NCI-H510A treated with DMSO at 0.1 percent for 48 hours (cell line): ENCODE results near the gene FAF2.

Experiments
- DNase-seq: peaks from one replicate; lab custom pipeline; 2025; lab: John Stamatoyannopoulos, UW

Gene FAF2

GRCh38 chr5:176501333-176501732 is 53.1 kb downstream of the FAF2 start:
- DNase-seq = no peak

DNA sequence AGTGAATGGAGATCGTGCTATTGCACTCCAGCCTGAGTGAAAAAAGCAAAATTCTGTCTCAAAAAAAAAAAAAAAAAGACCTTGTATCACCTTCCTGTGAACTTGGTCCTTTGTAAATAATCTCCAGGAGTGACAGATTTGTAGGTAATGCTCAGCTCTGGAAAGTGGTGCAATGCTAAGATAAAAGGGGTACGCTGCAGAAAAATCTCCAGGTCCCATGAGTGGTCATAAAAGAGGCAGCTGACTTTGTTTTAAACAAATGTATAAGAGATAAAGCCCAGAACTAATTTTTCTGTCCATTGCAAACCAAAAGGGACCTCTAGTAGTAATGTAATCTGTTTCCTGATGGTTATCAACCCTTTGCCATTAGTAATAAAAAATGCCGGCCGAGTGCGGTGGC is 55.3 kb downstream of the FAF2 start:
- DNase-seq = no peak

DNA sequence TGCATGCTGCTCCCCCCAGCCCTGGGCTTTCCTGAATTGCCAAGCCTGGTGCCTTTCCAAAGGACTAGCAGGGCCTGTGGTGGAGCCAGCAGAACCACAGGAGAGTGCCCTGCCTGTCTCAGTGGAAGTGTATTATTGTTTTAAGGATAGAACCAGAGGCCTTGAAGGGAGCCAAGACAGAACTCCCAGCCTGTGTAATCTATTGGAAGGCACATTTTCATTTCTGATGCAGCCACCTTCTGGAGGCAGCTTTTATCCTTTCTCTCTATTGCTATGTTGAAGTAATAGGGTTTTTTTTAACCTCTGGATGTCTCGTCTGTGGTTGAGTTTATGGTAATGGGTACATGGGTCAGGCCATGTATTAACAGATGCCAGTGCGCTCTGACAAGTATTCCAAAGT is 59.7 kb downstream of the FAF2 start:
- no peak for DNase-seq

- DNase-seq = no peak
Measured at GRCh38 chr5:176508603-176509002, 60.4 kb downstream of the FAF2 start.

DNA sequence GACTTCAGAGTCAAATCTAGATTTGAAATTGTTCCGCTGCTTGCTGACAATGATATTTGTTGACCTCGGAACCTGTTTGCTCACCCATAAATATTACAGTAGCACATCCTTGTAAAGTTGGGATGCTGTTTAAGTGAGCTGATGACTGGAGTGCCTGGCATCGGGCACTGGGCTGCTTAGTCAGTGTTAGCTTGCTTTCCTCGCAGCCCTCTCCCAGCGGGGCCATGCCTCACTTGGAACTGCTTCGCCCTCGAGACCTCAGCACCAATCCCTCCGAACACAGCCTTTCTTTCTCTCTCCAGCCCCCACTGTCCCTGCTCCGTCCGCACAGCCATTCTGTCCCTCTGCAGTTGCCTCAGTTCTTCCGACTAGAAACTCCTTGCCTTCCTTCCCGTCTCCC is 65.6 kb downstream of the FAF2 start:
- no peak for DNase-seq

DNA sequence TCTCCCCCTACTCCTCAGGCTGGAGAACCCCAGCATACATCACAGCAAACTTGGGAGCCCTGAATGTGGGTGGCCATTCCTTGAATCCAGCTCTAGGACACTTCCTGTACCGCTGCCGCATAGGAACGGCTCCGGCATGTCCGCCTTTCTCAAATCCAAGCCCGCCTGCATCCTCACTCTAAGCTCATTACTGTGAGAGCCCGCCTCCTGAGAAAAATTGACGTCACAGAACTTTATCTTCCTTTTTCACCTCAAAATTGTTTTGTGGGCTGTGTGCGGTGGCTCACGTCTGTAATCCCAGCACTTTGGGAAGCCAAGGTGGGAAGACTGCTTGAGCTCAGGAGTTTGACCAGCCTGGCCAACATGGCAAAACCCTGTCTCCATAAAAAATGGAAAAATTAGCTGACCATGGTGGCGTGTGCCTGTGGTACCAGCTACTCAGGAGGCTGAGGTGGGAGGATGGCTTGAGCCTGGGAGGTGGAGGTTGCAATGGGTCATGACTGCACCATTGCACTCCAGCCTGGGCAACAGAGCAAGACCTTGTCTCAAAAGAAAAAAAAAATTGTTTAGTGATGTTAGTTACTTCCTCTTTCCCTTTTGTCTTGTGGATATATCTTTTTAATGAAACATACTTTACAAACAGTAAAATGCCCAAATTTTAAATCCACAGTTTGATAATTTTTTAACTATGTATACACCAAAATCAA is 66.2 kb downstream of the FAF2 start:
- DNase-seq = no peak

GRCh38 chr5:176515396-176515795 is 67.2 kb downstream of the FAF2 start:
- DNase-seq = no peak

DNA sequence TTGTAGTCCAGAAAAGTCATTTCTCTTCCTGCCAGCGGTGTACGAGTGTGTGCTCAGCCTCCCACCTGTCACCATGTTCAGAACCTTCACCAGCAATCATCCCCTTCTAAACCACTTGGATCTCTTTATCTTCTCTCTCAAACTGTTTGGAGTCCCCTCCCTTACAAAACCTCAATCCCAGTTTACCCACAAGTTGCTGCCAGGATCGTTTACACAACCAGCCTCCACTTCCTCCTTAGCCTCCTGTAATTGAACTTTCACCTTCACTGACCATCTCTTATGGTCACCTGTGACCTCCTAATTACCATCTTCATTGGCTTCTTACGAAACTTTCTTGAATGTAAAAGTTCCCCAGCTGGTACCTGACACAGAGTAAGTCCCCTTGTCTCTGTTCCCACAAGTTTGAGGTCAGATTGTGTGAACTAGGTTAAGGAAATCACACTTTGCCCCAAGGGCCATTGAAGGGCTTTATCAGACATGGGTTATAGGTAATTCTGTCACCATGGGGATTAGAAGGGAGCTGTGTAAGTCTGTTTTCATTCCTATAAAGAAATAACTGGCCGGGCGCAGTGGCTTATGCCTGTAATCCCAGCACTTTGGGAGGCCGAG is 69.0 kb downstream of the FAF2 start:
- DNase-seq = no peak

DNA sequence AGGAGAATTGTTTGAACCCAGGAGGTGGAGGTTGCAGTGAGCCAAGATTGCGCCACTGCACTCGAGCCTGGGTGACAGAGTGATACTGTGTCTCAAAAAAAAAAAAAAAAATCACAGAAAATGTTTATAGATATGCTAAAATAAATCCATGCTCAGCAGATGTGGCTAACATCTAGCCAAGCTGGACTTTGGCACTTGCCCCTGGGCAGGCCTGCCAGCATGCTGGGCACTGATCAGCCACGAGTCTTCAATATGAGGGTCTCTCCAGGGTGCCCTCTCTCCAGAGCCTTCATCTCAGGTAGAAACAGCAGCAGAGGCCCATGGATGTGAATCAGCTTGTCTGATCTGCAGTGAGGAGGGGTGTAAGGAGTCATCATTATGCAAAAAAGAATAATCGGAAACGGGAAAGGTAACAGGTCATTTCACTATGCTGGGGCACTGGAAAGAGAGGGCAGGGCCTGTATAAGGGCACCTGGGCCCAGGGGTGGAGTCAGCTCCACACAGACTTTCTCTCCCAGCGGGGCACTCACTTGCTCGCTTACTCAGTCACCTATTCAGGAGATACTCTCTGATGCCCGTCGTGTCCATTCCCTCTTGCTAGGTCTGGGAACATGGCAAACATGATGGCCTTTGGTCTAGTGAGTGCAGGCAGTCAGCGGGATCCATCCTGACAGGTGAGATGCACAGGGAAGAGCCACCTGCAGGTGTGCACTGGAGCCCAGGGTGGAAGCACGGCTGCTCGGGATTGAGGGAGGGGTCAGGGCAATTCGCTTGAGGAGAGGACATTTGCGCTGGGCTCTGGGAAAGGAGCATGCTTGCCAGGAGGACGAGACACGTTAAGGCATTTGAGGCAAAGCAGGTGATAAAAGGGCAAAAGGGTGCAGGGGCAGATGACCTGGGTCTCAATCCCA is 71.9 kb downstream of the FAF2 start:
- DNase-seq = peak; percentile 27

GRCh38 chr5:176521286-176521685 is 73.1 kb downstream of the FAF2 start:
- no peak for DNase-seq

DNA sequence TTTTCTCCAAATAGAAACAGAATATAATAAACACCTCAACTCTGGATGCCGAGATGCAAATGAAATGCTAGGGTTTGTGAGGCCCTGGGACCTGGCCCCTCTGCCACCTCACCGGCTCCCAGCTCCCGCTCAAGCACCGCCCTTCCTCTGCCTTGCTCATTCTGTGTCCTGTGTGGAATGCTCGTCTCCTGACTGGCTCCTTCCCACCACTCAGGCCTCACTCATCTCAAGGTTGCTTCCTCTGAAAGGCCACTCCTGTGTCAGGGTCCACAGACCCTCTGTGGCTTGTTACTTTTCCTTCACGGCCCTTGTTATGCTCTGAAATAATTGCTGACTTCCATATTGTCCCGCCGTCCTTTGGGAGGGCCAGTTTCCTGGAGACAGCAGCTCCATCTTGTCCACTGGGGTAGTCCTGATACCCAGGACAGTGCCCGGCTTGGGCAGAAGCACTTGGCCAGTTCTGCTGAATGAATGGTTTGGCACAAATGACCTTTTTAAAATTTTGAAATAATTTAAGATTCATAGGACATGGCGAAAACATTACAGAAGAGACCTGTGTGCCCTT is 73.6 kb downstream of the FAF2 start:
- DNase-seq = no peak

- DNase-seq = no peak
Measured at GRCh38 chr5:176524138-176524537, 76.0 kb downstream of the FAF2 start.

DNA sequence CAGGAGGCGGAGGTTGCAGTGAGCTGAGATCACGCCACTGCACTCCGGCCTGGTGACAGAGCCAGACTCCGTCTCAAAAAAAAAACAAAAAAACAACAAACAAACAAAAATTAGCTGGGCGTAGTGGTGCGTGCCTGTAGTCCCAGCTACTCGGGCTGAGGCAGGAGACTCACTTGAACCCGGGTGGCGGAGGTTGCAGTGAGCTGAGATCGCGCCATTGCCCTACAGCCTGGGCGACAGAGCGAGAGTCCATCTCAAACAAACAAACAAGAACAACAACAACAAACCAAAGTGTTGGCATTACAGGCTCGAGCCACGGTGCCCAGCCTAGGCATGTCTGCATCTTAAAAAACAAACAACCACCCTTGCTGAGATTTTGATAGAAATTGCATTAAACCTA is 76.8 kb downstream of the FAF2 start:
- no peak for DNase-seq

GRCh38 chr5:176525677-176526076 is 77.5 kb downstream of the FAF2 start:
- no peak for DNase-seq

GRCh38 chr5:176526462-176526861 is 78.3 kb downstream of the FAF2 start:
- DNase-seq = no peak

DNA sequence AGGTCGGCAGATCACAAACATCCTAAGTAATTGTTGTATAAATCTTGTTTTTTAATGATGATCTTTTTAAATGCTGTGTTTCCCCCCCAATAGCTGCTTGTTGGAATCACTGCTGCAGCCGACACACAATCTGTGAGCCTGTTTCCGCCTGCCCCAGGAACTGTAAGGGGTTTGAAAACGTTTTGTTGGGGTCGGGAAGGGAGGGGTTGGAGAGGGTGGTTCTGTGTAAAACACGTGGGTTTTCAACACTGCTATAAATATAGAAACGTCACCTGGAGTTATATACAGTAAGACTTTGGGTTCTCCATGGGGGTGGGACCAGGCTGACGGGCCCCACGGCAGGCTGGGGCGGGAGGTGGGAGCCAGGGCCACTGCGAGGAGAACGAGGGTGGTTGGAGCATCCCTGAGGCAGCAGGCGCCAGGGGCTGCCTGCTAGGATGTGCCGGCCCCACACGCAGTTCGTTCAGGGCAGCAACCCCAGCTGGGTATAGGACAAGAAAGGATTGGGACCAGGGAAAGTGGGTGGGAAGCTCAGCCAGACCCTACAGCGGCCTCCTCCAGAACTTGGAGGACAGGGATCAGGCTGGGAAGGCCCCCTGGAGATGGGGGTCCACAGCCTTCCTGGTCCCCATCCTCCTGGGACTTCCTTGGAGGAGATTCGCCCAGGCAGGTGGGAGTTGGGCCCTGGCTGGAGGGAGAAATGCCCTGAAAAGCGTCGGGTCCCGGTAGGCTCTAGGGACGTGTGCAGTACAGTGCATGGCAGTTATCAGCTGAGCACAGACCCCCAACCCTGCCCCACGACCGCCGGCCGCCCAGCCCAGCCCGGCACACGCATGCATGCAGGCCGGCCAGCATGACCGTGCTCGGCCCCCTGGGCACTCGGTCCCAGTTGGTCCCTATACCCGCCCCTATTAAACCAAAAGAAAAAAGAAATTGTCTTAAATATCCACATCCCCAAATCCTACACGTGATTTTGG is 79.3 kb downstream of the FAF2 start:
- DNase-seq = no peak

DNA sequence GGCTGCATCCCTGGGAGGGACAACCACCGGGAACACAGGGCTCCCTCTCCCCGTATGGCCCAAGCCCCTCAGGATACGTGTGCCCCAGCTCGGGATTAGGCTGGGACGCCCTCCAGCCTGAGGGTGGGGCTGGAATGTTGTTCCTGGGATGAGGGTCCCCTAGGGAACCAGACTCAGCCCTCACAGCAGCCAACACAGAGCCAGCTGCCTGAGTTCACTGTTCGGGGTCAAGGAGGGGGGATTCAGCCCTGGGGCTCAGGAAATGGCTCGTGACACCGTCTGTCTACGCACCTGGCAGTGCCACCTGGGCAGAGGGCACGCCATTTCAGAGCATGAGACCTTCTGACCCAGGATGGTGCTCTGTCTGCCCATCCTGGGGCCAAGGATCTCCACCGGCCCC is 80.1 kb downstream of the FAF2 start:
- DNase-seq = no peak

DNA sequence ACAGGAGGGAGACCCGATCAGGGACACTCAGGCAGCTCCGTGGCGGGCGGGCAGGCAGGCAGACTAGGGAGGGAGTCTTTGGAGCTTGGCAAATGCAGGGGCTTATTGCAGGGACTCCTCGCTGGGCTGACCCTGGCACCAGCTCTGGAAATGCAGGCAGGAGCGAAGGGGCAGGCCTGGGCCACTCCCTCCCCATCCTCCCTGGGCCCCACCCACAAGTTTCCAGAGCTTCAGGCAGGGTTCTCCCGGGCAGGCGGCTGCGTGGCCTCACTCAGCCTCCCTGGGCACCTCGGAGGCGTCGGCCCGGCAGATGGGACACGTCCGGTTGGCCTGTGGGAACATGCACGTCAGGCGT is 80.6 kb downstream of the FAF2 start:
- no peak for DNase-seq

GRCh38 chr5:176529116-176529740 is 81.0 kb downstream of the FAF2 start:
- no peak for DNase-seq

DNA sequence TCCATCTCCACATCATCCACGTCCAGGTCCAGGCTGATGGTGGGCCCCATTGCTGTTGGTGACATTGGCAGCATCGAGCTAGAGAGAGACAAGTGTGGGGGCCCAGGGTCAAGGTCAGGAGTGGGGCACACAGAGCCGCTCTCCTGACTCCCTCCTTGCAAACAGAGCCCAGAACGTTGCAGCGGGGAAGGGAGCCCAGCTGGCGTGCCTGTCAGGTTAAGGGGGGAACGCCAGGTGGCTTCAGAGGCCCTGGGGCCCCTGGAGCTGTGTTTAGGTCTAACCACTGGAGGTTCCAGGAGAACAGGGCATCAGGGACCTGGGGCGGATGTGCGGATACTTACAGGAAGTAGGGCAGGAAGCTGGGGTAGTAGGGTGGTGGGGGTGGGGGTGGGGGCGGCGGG is 81.6 kb downstream of the FAF2 start:
- DNase-seq = no peak

DNA sequence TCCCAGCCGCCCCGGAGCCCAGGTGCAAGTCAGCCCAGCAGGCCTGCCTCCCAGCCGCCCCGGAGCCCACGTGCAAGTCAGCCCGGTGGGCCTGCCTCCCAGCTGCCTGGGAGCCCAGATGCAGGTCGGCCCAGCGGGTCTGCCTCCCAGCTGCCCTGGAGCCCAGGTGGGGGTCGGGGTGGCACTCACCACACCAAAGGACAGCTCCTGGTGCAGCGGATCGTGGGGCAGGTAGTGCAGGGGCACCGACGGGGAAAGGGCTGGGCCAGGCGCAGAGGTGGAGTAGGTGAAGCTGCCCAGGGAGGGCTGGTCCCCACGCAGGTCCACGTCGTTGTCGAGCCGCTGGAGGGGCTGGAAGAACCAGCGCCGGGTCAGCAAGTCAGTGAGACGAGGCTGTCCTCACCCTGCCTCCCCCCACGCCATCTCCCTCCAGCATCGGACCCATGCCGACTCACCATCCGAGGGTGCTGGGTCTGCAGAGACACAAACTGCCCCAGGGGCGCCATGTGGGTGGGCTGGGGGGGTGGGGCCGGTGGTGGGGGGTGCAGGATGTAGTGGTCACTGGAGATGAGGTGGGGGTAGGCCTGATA is 82.3 kb downstream of the FAF2 start:
- no peak for DNase-seq
